ENCODE measurements around the gene OPTC.

Gene OPTC

DNA sequence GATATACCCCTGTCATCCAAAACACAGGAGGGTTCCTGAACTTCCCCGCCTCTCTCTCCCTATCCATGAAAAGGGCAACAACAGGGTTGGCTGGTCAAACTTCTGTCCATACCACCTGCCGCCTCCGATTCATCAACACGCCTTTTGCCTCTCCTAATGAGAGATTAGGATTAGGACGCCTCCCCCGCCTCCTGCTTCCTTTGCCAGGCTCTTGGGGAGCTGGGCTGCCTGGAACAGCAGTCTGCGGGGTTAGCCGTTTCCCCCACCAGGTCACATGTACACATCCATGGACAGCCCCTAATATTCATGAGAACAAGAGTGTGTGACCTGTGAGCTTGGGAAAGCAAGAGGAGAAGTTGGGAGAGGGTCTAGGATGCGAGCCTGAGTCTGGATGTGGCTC, 2.3 kb upstream of the OPTC start:
- DNase-seq (ENCODE audit: low read depth in 2 of 2) = no peak

DNA sequence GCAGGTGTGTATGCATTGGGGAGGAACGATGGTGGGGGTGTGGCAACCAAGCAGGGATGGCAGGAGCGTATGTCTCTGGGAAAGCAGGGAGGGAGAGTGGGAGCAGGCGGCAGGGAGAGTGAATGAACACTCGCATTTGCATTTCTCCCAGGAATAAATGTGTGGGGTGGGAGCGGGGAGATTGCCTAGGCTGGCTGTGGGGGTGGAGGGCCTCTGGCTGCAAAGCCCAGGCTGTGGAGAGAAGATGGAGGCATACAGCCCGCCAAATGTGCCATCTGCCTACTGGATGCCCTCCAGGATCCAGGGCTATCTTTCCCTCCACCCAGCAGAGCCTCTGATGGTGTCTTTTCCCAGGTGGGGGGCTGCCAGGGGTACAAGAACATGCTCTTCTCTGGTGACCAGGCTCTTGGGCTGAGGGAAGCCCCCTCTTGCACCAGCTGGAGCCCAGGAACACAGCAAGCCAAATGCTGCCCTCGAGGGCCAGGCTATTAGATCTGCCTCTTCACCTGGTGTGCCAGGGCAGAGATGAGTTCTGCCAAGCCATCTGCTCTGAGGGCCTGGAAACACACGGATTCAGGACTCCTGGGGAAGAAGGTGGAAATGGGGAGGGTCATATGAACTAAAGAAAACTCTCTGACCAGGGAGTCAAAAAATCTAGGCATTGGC, 1.7 kb upstream of the OPTC start:
- no peak for DNase-seq (ENCODE audit: low read depth in 2 of 2)

DNA sequence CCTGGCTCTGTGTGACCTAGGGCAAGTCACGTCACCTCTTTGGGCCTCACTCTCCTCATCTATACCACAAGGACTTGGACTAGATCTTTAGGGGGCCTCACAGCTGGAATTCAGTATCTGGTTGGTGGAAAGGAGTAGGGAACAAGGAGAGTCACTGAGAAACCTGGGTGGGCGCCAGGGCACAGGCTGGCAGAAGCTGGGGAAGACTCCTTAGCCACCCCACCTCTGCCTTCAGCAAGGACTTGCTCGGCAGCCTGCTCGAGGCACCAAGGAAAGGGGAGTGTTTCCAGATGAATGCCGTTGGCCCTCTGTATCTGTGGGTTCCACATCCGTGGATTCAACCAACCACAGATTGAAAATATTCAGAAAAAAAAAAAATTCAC, 1.2 kb upstream of the OPTC start:
- DNase-seq (ENCODE audit: low read depth in 2 of 2) = no peak

DNA sequence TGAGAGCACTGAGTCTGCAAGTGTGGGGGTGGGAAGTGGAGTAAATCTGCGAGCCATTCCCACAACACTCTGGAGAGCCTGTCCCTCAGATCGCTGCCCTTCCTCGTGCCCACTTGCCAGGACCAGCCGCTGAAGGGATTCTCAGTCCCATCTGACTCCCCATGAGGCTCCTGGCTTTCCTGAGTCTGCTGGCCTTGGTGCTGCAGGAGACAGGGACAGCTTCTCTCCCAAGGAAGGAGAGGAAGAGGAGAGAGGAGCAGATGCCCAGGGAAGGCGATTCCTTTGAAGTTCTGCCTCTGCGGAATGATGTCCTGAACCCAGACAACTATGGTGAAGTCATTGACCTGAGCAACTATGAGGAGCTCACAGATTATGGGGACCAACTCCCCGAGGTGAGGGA, 1.9 kb downstream of the OPTC start:
- DNase-seq (ENCODE audit: low read depth in 2 of 2) = no peak

DNA sequence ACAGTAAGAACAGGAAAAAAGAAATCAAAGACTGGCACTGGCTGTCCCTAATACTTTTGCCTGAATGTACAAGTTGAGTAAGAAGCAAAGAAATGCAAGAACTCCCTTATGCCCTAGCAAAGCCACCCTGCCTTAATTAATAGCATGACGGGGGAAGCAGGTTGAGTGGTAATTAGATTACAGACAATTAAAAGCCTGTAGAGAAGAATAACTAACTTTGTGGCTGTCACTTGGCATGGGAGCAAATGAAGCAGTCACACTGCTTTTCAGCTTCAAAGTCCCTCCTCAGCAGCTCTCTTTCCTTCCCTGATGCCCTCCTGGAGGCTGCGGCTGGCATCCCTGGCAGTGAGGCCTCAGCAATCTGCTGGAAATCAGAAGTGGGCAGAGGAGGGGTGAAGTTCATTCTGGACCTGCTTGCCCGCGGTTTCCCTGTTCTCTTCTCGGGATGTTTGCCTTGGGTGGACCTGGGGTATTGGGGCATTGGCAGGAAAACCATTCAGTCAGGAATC, 3.4 kb downstream of the OPTC start:
- no peak for DNase-seq (ENCODE audit: low read depth in 2 of 2)

DNA sequence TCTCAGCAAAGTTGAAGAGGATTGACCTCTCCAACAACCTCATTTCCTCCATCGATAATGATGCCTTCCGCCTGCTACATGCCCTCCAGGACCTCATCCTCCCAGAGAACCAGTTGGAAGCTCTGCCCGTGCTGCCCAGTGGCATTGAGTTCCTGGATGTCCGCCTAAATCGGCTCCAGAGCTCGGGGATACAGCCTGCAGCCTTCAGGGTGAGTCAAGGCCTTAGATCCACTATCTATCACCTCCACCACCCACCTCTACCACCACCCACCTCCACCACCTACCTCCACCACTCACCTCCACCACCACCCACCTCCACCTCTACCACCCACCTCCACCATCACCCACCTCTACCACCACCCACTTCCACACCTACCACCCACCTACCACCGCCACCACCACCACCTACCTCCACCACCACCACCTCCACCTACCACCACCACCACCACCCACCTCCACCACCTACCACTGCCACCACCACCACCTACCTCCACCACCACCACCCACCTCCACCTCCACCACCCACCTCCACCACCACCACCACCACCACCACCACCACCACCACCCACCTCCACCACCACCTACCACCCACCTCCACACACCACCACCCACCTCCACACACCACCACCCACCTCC, 5.8 kb downstream of the OPTC start:
- no peak for DNase-seq (ENCODE audit: low read depth in 2 of 2)

DNA sequence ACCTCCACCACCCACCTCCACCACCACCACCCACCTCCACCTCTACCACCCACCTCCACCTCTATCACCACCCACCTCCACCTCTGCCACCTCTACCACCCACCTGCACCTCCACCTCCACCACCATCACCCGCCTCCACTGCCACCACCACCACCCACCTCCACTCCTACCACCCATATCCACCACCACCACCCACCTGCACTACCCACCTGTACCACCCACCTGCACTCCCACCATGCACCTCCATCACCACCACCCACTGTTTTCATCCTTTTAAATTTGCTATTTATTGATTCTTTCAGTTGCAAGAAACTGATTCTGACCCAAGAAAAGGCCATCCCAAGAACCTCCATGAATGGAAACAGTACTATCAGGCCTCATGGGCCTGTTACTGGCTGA, 6.3 kb downstream of the OPTC start:
- DNase-seq (ENCODE audit: low read depth in 2 of 2) = no peak

DNA sequence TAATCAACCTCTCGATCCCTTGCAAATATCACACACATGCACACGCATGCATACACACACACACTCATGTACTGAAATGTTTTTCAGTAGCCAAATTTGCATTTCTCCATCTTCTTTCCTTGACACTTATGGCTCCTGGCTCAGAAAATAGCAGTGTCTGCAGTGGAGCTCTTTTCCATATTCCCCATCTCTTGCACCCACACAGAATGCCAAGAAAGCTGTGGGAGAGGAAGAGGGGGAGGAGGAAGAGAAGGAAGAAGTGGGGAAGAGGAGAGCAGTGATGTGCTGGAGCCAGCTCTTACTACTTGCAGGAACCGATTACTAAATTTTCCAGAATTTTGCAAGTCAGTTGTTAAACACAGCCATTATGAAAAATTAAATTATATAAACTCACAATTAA, 9.9 kb downstream of the OPTC start:
- DNase-seq (ENCODE audit: low read depth in 2 of 2) = no peak

DNA sequence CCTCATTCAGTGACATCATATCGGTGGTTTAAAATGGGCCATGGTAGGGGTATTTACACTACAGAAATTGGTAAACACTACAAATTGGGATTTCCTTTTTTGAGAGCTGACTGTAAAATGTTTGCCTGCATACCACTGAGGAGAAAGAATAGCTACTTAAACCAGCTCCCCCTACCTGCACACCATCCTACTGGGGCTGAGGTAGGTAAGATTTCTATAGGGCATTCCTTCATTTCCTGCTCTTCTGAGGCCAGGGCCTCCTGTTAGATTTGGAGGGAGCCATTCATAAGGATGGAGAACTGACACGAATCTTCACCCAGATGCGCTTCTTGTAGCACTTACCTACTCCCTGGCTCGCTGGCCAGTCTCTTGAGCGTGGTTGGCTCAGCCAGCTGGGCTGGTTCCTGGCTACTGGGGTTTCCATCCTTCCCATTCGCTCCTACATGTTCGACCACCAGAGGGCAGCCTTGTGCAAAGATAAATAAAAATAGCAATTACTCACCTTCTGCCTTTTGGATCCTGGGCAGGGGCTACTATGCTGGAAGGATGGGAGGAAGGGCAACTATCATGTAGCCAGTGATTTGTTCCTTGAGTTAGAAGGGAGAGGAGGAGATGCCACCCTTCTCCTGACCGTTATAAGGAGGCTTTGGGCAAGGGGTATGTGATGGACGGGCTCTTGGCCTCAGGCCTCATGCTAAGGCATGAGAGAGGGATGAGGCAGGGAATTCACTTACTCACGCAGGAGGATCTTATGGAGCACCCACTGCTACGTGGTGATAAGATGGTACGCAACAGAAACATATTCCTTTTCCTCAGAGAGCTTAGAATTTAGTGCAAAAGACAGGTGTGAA, 10.7 kb downstream of the OPTC start:
- DNase-seq (ENCODE audit: low read depth in 2 of 2) = peak; percentile 63 to 77

DNA sequence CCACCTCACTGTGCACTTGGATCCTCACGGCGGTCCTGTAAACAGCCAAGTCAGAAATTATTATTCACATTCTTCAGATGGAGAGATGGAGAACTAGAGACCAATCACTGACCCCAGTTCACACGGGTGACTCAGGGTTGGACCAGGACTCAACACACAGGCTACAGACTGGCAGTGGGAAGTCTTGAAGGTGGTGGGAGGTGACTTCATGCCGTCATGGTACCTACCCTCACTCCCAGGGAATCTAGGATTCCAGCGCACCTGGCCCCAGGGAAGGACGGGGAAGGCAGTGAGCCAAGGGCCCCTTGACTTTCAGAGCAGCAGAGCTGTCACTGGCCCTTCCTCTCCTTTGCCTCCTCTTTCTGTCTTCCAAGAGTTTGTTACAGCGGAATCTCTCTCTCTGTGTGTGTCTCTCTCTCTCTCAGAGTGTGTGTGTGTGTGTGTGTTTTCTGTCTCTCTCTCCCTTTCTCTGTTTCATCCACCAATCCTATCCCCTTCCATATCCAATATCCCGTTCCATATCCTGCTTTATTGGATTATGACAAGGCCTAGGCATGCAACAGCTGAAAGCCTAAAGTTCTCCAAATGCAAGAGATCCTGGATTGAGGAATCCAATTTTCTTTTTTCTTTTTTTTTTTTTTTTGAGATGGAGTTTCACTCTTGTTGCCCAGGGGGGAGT, 11.7 kb downstream of the OPTC start:
- no peak for DNase-seq (ENCODE audit: low read depth in 2 of 2)

DNA sequence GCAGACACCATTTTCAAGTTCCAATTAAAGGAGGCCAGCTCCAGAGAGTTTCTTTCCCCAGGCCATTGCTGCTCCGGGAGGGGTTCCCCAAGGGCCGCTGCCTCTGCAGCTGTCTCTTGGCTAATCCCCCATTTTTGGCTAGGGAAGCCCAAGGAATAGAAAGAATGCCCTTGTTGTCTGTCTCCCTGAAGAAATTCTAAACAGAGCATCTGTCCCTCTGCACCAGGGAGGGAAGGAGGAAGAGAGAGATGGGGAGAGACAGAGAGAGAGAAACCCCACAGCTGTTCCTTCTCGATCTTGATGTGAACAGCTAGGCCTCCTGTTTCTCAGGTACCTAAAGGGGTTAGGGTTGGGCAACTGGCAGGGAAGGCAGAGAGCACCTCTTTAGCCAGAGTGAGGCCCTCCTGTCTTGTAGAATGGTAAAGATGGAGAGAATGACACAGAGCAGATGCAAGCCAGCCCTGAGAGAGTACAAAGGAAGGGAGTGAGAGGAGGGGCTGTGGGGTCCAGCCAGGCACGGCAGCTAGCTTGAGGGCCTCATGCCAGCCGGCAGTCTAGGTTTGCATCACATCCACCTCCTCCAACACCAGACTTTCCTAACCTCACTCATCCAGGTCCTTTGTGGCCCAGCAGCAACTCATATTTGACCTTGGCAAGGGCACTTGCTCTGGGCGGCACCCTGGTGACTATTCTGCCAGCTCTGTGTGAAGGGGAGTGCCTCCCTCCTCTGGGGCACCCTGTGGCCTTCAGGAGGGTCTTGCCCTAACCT, 13.1 kb downstream of the OPTC start:
- no peak for DNase-seq (ENCODE audit: low read depth in 2 of 2)

DNA sequence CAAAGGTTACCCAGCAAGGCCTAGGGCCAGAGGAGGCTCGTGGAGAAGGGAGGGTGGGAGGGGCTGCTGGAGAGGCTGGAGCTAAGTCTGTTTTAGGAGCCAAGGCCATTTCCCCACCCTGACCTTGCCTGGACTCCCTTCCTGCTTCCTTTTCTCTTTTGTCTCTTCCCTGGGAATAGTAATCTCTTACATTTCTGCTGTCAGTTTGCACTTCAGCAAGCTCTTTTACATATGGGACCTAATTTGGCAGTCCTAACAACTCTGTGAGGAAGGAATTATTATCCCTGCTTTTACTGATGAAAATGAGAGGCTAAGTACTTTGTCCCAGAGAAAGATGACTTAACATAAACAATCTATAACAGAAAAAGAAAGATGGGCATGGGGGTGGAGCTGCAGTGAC, 13.8 kb downstream of the OPTC start:
- DNase-seq (ENCODE audit: low read depth in 2 of 2) = no peak

DNA sequence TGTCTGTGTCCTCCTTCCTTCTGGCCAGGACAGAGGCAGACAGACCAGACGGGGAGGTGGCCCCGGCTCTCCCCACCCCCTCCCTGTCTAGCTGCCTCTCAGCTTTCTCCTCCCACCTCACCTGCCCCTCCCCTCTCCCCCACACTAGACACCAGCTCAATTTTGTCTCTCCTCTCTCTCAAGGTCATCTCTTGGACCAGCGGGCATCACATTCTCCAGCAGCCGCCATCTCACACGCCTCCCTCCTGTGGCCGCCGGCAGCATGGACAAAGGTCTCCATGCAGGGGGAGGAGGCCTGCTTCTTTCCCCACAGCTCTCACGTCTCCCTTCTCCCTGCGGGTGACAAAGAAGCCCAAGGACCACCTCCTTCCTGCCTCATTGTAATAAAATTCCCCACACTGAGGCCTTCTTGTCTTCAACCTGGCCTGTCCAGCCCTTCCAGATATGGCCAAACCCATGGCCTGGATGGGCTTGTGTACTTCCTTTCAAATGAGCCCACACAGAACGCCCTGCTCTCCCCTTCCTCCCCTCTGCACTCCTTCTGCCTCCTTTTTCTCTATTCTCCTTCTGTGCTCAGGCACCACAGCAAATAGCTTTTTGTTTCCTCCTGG, 14.6 kb downstream of the OPTC start:
- no peak for DNase-seq (ENCODE audit: low read depth in 2 of 2)

DNA sequence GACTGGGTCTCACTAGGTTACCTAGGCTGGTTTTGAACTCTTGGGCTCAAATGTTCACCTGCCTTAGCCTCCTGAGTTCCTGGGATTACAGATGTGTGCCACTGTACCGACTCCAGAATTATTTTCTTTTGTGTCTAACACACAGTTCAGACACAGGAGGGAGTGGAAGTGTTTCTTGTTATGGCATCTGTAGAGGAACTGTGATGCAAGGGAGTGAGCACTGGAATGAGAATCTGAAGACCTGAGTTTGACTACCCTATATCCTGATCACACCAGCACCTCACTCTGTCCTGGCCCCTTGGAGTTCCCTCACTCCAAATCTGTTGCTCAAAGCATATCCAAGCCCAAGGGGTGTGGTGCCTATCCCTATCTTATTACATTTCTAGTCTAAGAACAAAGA, 15.2 kb downstream of the OPTC start:
- no peak for DNase-seq (ENCODE audit: low read depth in 2 of 2)

DNA sequence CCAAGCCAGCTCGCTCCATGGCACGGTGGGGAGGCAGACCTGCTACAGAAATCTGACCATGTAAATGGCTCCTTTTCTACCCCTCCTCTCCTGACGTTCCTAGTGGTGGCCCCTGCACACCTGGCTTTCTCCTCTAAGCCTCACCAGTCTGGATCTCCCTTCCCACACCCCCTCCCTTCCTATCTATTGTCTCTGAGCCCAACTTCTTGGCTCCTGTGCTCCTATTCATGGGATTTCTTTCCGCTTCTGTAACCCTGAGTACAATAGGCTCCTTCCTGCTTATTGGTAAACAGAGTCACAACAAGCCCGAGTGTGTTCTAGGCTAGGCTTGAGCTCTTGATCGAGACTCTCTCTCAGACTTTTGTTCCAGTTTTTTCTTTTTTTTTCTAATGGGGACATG, 17.6 kb downstream of the OPTC start:
- DNase-seq (ENCODE audit: low read depth in 2 of 2) = no peak

DNA sequence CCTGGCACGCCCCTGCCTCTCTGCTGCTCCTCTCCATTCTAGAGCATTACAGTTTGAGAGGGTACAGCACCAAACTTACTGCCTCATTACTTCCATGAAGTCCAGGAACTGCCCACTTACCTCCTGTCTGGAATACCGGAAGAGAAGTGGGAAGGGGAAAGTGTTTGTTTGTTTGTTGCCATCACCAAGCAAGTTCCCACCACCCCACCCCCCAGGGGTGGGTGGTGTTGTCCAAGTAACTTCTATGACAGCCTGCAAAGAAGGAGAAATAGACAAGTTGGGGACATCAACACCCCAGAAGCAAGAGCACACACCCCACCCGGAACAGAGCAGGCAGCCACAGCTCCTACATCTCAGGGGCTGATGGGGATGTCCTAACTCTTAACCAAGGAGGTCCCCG, 18.0 kb downstream of the OPTC start:
- DNase-seq (ENCODE audit: low read depth in 2 of 2) = no peak

DNA sequence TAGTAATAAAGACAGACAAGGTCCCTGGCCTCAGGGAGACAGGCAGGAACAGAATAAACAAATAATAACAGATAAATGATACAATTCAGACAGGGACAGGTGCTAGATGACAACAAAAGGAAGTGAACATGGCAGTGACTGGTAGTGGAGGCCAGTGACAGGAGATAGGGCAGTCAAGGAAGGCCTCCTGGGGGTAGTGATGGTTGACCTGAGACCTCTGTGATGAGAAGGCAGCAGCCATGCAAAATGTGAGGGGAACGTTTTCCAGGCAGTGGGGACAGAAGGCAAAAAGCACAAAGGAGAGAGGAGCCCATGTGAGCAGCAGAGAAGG, 18.5 kb downstream of the OPTC start:
- DNase-seq (ENCODE audit: low read depth in 2 of 2) = no peak

DNA sequence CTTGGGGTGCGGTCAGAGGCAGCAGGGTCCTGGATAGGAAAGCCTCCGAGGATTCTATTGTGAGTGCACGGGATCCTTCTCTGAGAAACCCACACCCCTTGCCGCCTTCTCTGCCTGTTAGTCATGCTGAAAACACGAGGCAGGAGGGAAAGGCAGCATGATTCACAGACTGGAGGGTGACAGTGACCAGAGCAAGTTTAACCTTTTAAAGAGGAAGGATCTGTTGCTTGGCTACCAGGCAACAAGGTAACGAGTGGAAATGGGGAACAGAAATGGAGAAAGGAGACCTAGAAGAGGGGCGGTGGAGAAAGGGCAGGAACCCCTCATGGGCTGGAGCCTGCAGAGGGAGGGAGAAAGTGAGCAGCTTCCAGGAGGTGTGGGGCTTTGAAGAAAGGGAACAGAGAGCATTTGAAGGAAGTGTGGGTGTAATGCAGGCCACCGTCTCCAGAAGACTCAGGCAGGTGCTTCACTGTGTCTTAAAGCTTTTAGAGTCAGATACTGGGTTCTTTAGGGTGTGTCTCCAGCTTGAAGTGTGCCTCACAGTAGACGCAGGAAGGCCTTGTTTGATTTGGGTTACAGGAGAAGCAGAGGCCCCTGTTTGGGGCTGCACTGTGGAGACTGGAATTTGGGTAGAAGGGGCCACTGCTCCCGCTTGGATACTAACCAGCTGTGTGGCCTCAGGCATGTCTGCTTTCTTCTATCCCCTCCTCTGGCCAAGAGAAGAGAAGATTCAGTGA, 19.1 kb downstream of the OPTC start:
- peak in 1 of 2 donors; percentile 36 for DNase-seq (ENCODE audit: low read depth in 2 of 2)

DNA sequence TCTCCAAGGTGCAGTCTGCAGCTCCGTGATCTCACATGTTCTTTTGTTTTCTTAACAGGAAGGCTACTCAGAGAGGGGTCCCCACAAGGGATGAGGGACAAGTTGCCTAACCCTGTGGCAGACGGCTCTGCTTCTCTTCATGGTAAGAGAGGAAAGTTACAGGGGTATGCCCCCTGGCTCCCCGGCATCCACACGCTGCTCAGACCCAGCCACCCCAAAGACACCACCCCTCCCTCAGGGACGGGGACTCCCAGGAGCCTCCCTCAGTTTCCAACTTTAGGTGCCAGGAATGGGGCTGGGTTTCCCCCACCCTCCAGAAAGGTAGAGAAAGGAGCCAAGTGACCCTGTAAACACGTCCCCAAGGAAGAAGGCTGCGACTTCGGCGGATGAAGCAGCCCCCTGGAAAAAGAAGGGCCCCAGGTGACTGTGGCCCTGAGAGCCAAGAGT, 19.7 kb downstream of the OPTC start:
- no peak for DNase-seq (ENCODE audit: low read depth in 2 of 2)

DNA sequence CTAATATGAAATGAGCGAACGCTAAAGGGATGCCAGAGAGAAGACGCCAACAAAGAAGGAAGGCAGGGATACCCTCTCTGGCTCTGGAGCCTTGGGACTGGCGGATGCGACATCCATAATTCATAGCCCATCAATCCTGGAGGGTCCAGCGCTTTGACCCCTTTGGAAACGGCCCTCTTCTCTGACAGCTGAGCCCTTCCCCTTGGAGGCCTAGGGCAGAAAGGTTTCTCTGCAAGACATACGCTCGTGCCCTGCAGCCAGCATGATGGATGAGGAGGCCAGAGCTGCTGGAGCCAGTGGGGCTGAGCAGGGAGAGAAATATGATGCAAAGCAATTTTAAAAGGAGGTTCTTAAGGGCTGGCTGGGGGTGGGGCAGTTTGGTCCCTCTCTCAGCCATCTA, 22.2 kb downstream of the OPTC start:
- DNase-seq (ENCODE audit: low read depth in 2 of 2) = no peak
